RPMI7951 (cell line): ENCODE data around the gene P2RY4. TPM values are rescaled to one million over a fixed set of nuclear protein-coding genes. Genes with fewer than 3 reads are reported as not detected.
"Not testable (repeated sequence)": the region's sequence is repeated elsewhere in the genome, so short reads cannot be mapped to it uniquely, and the experiment has no call there.

Experiments
- DNase-seq: peaks from one replicate; pipeline ENCODE4 v3.0.0-alpha.2; 2012; ENCODE audit warnings: low read depth
- total RNA-seq: library from RNA; depleted of rRNA; stranded (reverse); fragments of >200 nt; shearing (Covaris generic); gene quantifications from 2 replicates; pipeline ENCODE4 v1.2.3, GENCODE V29; 2014; rRNA removed

P2RY4 gene
- total RNA-seq = 0.24 TPM in 1 of 2 replicates, not detected in the other

GRCh38 chrX:70260104-70260503 lies at the start of gene P2RY4:
P2RY4 (minus strand) TSS chrX:70260204; CDS start chrX:70259624, 580 bp downstream.
- DNase-seq = no peak

- peak; percentile 40 for DNase-seq
These were observed 41.7 kb upstream of the P2RY4 start for GRCh38 chrX:70301716-70302115.

- DNase-seq = no peak
These were observed 33.6 kb upstream of the P2RY4 start for GRCh38 chrX:70293621-70294020.

GRCh38 chrX:70292788-70293187 lies 32.8 kb upstream of the P2RY4 start:
- DNase-seq = no peak

DNA sequence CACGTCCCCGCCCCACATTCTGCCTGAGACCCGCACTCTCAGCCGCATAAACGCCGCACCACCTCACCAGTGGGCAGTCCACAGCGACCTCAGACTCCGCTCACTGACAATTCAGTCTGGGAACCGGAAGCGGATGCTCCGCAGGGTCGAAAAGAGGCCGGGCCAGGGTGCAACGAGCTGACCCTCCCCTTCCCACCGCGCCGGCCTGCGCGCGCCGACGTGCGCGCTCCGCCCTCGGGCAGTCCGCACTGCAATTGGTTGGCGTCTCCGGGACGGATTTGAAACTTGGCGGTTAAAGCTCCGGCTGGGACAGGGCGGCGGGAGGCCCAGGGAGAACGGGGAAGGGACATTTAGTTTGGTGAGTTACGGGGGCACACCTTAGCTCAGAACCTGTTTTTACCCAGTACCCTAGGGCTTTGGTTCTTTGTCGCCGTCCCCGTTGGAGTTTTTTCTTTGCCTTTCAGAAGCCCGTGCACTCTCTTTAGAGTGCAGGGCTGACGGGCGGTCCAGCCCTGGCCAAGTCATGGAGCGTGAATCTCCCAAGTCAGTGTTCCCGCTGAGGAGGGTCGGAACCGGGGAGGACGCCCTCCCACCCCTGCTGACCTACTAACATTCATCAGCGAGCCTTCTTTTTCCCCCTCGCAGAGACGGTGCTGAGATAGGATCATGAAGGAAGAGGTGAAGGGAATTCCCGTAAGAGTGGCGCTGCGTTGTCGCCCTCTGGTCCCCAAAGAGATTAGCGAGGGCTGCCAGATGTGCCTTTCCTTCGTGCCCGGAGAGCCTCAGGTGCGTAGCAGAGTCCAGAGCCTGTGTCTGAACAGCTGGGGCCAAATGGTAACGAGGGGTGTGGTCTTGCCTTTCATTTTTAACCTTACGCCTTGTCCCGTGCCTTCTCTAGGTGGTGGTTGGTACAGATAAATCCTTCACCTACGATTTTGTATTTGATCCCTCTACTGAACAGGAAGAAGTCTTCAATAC lies 30.1 kb upstream of the P2RY4 start, which contains the start of the genes KIF4A and PDZD11:
KIF4A (plus strand) TSS at position 312 of the 978 bp plus-strand sequence; CDS start at position 667, 355 bp downstream.
PDZD11 (minus strand) TSS at position 135 of the 978 bp plus-strand sequence. CDS start 586 bp downstream, outside the sequence.
- peak; percentile 88 for DNase-seq

GRCh38 chrX:70289168-70289792 lies 29.3 kb upstream of the P2RY4 start:
- peak; percentile 13 for DNase-seq

DNA sequence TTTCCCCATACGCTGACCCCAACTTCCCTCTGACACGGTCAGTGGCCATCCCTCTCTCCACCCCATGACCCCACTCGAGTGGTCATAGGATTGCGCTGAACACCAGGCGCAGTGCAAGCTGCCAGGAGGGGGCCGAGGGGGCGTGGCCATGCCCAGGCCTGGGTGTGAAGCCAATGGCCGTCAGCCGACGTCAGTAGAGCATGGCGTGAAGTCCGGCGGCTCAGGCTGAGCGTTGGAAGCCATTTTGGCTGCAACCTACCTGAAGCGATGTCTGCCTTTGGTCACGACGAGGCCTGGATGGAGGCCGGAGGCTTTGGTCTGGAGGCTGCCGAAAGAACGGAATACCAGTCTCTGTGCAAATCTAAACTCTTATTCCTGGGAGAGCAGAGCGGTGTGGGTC lies 21.9 kb upstream of the P2RY4 start, which contains the start of gene RAB41:
RAB41 (plus strand) TSS at position 222 of the 400 bp plus-strand sequence; CDS start at position 268, 46 bp downstream.
- no peak for DNase-seq

DNA sequence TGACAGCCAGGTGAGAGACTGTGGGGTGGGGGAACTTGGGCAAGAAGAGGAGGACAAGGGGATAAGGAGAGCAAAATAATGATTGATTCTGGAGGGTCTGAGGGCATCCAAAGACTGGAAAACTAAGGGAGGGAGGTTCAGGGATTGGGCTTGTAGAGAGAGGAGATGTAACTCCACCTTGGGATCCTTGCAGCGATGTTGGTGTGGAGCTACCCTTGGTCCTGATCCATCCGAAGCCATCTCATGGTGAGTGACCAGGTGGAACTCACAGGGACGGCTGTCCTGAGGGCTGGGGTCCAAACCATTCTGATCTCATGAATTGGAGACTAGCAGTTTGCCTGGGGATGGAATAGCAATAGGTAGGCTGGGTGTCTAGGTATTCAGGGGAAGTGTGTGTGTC lies 20.6 kb upstream of the P2RY4 start:
- DNase-seq = no peak

DNA sequence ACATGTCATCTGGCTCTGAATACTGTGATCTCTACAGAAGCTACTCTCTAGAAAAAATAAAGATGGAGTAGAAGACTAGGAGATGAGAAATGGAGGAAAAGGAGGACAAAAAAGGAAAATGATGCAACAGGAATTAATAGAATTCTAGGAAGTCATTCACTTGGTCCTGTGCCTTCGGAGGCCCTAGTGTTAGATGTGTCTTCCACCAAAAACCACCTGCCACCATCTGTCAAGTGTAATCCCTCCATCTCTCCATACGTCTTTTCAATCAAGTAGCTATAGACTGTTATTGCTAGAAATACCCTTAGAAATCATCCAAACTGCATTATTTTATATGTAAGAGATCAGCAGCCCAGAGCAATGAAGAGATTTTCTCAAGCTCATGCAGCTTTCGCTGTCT lies 19.1 kb upstream of the P2RY4 start:
- DNase-seq = no peak

DNA sequence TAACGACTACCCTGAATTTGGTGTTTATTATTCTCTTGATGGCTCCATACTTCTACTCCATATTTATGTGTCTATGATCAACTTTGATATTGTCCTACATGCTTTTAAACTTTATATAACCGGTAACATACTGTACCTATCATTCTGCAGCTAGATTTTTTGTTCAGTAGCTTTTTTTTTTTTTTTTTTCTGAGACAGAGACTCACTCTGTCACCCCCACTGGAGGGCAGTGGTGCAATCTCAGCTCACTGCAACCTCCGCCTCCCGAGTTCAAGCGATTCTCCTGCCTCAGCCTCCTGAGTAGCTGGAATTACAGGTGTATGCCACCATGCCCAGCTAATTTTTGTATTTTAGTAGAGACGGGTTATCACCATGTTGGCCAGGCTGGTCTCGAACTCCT lies 14.0 kb upstream of the P2RY4 start:
- DNase-seq = not testable (repeated sequence)

DNA sequence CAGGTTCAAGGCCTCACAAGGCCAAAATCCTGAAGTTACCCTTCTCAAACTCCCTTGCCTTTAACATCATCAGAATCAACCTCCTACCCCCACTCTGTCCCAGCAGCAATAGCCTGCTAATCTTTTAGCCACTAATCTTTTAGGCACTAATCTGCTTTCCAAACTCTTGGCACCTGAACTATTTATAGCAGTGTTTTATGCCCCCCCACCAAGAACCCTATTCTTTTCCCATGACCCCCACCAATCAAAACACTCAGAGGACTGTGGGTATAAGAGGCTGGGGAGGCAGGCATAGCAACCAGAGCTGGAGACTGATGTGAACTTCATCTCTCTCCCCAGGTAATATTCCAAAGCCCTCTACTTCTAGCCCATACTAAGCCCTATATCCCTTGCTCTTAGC lies 8.0 kb upstream of the P2RY4 start, which contains the start of gene ARR3:
ARR3 (plus strand) TSS at position 301 of the 400 bp plus-strand sequence. CDS start 1,052 bp downstream, outside the sequence.
- DNase-seq = no peak

- peak; percentile 7 for DNase-seq
These were observed 4.8 kb upstream of the P2RY4 start for GRCh38 chrX:70264784-70265183.

- DNase-seq = peak; percentile 40
These were observed 3.1 kb upstream of the P2RY4 start for GRCh38 chrX:70262952-70263567.

DNA sequence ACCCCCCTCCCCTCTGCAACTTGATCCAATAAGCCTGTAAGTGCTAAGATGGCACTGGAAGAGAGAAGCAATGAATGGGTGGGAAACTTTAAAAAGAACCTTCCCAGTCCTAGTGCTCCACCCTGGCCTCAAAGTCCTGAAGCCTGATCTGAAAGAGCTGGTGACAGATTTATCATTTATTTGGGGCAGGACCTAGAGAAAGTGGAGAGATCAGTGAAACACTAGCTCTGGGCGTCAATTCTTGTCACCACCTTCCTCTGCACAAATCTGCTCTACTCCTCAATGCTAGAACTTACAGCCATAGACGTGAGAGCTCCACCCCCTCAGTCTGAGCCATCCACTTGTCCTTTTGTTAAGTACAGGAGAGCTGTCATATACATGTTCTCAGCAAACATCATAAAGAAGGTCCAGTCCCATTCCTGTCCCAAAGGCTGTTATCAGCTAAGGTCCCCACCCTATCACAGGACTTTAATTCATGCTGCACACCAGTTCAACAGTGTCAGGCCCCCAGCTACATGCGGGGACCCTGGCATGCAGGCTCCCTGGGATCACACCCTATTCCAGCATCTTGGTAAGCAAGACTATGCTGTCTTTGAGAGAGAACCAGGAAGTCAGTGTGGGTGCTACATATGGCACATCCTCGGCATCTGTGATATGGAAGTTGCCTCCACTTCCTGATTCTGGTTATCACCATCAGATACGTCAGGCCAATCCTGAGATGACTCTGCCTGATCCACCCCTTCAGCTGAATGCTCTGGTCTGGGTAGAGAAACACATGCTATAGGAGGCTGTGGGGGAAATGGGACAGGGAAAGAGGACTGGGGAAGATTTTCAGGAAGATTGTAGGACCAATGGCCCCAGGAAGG lies 2.3 kb downstream of the P2RY4 start:
- no peak for DNase-seq

DNA sequence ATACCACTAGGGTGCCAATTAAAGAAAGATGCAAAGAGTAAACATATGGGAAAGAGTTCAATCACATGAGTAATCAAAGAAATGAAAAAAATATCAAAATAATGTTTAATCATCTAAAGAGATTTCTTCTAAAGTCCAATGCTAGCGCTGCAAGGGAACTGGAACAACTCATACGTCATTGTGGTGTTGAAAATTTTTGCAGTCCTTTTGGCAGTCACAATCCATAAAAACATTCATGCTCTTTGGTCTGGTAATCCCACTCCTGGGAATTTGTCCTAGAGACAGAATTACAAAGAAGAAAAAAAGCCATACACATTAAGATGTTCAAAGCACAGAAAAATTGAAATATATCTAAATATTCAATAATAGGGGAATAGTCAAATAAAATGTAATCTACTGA lies 4.6 kb downstream of the P2RY4 start:
- no peak for DNase-seq

DNA sequence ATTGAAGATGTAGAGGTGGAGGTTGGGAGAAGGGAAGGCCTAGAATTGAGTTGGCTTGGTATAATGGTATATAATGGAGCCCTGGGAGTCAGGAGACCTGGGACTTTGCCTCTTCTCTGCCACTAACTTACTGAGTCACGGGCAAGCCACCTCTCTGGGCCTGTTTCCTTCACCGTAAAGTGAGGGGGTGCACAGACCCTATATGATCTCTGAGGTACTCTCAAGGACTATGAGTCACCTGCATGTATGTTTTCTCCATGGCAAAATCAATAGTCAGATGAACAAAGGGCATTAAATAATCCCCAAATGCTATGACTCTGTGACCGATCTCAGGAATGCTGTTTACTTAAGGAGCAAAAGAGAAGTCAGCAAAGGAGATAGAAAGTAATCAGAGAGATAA lies 5.1 kb downstream of the P2RY4 start:
- no peak for DNase-seq

- DNase-seq = no peak
These were observed 6.0 kb downstream of the P2RY4 start for GRCh38 chrX:70254063-70254400.

GRCh38 chrX:70253377-70254062 lies 6.5 kb downstream of the P2RY4 start:
- no peak for DNase-seq

DNA sequence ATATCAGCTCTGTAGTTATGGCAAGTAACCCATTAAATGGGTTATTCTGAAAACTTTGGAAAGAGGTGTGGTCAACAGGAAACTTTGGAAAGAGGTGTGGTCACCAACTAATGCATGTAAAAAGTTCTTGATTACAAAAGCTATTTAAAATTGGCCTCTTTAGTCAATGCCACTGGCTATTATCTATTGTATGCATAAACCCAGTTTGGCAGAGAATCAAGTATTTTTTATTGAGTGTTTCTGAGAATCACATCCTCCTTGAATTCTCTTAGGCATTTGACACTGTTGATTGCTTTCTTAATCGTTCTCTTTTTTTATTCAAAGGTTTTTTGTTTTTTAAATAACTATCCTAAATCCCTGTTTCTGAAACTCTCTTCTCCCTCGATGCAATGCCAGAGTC lies 7.5 kb downstream of the P2RY4 start:
- DNase-seq = no peak

DNA sequence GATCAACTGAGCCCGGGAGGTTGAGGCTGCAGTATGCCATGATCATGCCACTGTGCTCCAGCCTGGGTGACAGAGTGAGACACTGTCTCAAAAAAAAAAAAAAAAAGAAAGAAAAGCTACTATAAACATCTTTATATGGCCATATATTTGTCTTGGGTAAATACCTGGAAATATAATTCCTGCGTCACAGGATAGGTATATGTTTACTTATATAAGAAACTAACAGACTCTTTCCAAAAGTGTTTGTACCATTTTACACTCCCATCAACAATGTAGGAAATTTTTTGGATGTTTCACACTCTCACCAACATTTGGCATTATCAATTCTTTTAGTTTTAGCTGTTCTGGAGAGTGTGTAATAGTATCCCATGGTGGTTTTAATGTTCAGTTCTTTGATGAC lies 12.8 kb downstream of the P2RY4 start:
- DNase-seq = no peak
